HG03558 (cell line): Measurements from ENCODE around the gene PRDX4.
"Not testable (repeated sequence)": the region's sequence is repeated elsewhere in the genome, so short reads cannot be mapped to it uniquely, and the experiment has no call there.

ENCODE experiments used
- ATAC-seq: cut with Tn5 transposase; IDR thresholded peaks from one replicate; pipeline ENCODE4 v1.9.1; 2021; ENCODE audit warnings: moderate number of reproducible peaks; ENCODE audit not compliant: unreplicated experiment; ENCODE audit errors: extremely low read depth

Gene PRDX4

DNA sequence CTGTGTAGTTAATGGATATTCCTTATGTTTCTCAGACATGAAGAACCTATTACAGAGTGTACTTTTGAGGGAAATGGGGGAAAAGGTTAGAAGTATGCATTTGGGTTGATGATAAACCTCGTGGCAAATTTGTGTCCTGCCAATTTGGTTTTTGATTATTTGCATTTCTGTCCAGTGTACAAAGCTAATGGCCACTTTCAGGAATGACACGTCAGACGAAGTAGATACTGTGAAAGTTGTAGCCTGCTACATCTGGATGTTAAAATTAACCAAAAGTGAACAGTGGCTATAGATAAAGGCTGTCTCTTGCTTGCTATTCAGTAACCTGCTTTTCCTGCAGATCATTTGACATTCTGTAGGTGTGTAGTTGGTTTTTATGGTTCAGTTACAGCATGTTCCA lies 1.0 kb downstream of the PRDX4 start:
- ATAC-seq = no peak

DNA sequence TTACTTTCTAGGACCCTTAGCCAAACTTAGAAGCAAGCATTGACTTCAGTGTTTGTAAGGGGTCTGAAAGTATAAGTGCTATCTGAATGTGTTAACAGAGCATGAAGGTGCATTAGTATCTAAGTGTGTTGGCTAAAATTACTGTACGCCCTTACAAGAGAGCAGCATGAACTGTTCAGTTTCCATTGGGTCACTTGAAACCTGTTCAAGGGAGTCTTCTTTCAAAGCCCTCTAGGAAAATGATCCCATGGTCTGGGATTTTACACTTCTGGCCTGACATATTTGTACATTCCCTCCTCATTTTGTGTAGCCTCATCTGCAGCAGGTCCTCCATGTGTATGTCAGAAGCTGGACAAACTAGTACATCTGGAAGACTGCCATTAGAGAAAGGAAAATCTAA lies 3.2 kb downstream of the PRDX4 start:
- no peak for ATAC-seq

DNA sequence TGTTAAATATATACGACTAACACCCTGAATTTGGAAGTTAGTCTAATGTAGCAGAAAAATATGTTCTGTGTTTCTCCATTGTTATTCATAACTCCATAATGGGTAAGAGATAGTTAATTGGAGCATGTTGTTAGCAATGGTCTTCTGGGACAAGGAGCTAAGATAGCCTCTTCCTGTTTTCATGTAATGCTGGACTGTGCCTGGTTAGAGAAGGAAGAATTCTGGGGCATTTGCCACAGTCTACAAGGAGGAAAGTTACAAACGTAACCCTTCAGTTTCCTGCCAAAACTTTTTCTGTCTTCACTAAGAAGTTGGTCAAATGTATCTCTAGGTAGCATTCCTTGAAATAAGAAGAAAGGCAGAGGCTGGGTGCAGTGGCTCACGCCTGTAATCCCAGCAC lies 5.8 kb downstream of the PRDX4 start:
- no peak for ATAC-seq

DNA sequence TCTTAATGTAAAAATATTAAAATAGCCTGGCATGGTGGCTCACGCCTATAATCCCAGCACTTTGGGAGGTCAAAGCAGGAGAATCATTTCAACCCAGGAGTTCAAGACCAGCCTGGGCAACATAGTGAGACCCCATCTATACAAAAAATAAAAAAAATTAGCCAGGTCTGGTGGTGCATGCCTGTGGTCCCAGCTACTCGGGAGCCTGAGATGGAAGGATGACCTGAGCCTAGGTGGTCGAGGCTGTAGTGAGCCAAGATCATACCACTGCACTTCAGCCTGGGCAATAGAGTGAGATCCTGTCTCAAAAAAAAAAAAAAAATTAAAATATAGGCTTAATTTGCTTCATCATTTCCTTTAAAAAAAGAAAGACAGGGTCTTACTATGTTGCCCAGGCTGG lies 9.2 kb downstream of the PRDX4 start:
- not testable (repeated sequence) for ATAC-seq

DNA sequence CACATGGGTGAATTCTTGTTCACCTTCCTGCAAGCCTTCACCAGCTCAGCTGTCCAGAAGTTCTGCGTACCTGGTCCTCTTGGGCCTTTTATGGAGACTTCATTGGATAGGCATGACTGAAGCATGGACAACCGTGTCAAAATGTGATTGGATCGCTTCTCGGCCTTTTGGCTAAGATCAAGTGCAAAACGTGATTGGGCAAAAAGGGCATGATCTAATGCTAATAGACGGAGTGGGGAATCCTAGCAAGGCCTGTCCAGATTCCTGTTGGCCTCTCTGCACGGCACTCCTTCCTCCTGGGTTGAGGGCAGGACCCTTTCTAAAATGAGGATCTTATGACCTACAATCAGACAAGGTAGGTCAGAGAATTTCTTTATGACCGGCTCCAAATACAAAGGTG lies 24.9 kb downstream of the PRDX4 start:
- no peak for ATAC-seq

DNA sequence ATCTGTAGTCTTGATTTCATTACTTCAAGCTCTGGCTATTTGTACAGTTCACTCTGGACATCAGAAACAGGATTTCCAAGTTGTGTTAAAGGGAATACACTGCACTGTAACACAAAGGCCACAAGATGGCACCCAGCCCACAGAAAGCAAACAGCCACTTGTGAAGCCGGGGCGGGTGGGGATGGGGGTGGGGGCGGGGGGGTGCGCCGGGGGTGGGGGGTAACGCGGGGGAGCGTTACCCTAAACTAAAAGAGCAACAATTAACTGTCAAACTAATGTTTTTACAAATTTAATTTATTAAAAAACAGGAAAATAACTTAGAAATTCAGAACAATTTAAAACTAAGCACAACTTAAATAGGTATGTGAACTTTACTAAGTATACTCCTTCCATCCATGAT lies 27.3 kb downstream of the PRDX4 start:
- ATAC-seq = peak; percentile 84

DNA sequence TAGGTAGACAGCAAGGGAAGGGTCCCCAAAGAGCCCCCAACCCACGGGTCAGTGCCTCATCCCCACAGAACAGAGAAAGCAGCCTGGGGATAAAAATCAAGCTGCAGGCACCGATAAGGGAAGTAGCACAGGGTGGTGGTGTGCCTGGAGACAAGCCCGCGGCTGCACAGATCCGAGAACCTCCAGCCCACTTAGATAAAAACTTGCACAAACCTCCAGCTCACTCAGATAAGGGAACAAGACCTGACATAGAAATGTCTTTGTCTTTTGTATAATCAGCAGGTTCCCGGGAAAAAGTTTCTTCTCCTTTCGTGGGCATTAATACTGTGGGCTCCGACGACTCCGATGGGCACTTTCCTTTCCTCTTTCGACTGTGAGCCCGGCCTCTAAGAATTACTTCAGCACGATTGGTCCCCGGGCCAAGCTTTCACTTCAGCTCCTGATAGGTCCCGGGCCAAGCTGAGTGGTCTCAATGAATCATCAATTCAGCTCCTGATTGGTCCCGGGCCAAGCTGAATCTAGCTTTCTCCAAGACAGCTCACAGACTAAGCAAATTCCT lies 32.4 kb downstream of the PRDX4 start:
- no peak for ATAC-seq

DNA sequence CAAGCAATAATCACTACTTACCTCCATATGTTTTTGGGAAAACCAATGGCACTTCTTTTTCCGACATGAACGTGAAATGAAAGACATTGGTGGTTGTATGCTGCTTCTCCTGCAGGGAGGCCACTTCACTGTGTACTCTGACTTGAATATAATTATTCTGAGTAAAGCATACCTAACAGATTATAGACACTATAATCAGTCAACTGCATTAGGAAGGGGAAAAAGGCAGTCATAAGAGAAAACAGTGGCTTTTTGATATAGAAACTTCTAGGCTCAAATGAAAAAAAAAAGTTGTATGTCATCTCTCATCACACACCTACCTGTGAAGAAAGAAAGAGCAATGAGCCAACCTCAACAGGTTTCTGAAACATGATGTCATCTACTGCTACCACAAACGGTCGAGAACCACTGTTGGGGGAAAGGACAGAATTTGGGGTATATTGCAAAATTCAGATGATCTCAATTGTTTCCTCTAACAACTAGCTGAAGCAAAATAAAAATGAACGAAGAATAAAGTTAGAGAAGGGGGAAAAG lies 37.4 kb downstream of the PRDX4 start:
- ATAC-seq = no peak

DNA sequence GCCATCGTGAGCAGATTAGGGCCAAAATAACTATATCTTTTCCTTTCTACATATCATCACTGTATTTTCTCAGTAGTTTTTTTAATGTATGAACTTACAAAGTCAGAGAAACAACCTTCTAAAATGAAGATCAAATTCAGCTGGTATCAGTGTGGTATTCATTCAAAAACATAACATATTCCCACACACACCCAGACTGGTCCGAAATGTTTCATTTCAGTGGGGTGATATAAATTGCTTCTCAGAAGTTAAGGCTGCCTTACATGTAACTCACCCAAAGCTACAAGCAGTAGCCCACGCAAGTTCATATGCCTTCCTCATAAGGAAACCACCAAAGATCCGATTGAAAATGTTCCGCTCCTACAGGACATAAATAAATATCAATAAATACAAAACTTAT lies 37.9 kb downstream of the PRDX4 start:
- no peak for ATAC-seq

DNA sequence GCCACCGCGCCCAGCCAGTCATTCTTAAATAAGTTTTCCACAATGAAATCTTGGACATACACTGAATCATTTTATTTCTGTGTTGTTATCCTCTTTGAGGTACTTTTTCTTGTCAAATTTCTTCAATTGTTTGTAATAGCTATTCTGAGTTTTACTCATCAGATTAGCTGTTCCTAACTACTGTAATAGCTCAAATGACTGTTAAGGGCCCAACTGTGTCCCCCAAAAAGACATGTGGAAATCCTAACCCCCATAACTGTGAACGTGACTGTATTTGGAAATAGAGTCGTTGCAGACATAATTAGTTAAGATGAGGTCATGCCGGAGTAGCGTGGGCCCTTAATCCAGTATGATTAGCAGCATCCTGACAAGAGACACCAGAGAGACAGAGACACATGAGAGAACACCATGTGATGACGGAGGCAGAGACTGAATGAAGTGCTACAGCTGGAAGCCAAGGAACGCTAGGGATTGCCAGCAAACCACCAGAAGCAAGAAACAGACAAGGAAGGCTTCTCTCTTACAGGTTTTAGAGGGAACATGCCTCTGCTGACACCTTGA lies 52.9 kb downstream of the PRDX4 start:
- no peak for ATAC-seq

DNA sequence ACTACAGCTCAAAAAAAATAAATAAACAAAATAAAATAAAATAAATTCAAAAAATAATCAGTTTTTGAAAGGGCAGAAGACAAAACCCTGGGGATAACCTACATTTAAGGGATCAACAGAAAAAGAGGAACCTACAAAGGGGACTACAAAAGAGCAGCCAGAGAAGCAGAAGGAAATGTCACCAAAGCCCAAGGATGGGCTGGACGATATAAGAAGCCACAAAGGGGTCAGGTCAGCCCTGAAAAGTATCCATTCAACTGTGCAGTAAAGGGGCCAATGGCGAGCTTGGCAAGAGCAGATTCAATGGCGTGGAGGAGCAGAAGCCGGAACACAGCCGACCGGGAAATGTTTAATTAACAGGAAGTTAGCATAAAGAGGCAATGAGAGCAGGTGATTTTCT lies 58.9 kb downstream of the PRDX4 start:
- no peak for ATAC-seq

DNA sequence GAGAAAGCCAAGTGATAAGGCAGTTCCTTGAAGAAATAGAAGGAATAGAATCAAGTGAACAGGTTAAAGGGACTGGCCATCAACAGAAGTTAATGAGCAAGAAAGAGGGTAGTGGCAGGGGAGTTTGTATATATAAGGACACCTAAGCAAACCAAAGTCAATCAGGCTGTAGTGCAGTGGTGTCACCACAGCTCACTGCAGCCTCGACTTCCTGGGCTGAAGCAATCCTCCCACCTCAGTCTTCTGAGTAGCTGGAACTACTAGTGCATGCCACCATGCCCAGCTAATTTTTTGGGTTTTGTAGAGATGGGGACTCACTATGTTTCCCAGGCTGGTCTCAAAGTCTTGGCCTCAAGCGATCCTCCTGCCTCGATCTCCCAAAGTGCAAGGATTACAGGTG lies 59.9 kb downstream of the PRDX4 start:
- no peak for ATAC-seq

DNA sequence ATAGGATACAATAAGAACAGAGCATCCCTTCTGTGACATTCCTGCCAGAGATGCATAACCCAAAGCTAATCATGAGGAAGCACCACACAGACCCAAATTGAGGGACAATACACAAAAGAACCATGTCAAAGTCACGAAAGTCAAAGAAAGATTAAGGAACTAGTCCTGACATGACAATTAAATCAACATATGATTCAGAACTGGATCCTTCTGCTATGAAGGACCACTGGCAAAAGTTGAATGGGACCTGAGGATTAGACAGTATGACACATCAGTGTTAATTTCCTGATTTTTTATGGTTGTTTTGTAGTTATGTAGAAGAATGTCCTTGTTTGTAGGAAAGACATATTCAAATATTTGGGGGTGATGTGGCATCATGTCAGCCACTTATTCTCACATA lies 61.9 kb downstream of the PRDX4 start:
- ATAC-seq = no peak

DNA sequence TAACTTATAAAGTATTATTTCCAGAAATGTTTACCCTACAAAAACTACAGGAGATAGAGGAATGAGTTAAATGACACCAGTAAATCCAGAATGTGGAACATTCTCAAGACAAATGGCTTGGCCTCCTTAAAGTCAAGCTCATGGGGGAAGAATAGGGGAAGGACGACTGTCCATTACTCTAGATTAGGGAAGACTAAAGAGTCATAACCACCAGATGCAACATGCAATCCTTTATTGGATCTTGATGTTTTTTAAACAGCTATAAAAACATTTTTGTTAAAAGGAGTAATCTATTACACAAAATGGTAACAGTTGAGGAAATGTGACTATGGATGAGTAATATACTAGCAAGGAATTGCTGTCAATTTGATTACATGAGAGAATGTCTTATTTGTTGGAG lies 64.7 kb downstream of the PRDX4 start:
- no peak for ATAC-seq

DNA sequence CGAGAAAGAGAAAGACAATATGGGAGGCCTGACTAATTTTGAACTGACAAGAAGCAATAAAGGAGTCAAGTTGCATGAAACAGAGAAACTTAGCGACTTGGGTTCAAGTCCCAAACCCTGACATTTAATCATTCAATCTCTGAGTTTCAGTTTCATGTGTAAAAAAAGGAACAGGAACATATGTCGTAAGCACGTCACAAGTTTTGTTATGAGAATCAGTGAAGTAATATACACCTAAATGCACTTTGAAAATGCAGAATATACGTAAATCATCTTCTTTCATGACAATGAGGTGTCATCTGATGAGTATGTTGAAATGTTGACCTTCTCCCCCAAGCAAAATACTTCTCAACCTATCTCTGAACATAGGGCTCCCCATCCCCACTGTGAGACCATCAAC lies 65.4 kb downstream of the PRDX4 start:
- ATAC-seq = peak; percentile 77
